Measurements from ENCODE around the gene H2BK1.

H2BK1 gene

GRCh38 chr7:151223728-151224127 is 13.4 kb upstream of the H2BK1 start:
- TF ChIP-seq CTCF (conservative IDR thresholded peaks at IDR 0.05; ENCODE audit: low read depth, low read length), result peak; percentile 4
- no peak for DNase-seq (ENCODE audit: low read depth)
- no peak overlapping the region for H3K4me3 ChIP-seq (ENCODE audit: low read depth, low read length)

GRCh38 chr7:151218170-151218569 is 7.9 kb upstream of the H2BK1 start:
- DNase-seq (ENCODE audit: low read depth), result no peak
- no peak for TF ChIP-seq CTCF (conservative IDR thresholded peaks at IDR 0.05; ENCODE audit: low read depth, low read length)

GRCh38 chr7:151215396-151215795 is 5.1 kb upstream of the H2BK1 start:
- no peak overlapping the region for H3K4me3 ChIP-seq (ENCODE audit: low read depth, low read length)
- DNase-seq (ENCODE audit: low read depth), result no peak
- no peak for TF ChIP-seq CTCF (conservative IDR thresholded peaks at IDR 0.05; ENCODE audit: low read depth, low read length)

More at GRCh38 chr7:151218170-151218569, 7.9 kb upstream of the H2BK1 start:
- no peak overlapping the region for H3K4me3 ChIP-seq (ENCODE audit: low read depth, low read length)

- DNase-seq (ENCODE audit: low read depth), result no peak
- H3K4me3 ChIP-seq (ENCODE audit: low read depth, low read length), result no peak overlapping the region
- TF ChIP-seq CTCF (conservative IDR thresholded peaks at IDR 0.05; ENCODE audit: low read depth, low read length), result no peak
Measured at GRCh38 chr7:151213826-151214225, 3.5 kb upstream of the H2BK1 start.

DNA sequence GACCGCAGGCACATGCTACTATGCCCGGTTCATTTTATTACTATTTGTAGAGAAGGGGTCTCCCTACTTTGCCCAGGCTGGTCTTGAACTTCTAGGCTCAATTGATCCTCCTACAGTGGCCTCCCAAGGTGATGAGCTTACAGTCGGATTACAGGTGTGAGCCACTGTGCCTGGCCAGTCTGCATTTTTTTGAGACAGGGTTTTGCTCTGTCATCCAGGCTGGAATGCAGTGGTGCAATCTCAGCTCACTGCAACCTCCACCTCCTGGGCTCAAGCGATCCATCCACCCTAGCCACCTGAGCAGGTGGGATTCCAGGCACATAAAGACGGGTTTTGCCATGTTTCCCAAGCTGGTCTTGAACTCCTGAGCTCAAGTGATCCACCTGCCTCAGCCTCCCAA is 2.3 kb upstream of the H2BK1 start:
- no peak overlapping the region for H3K4me3 ChIP-seq (ENCODE audit: low read depth, low read length)
- no peak for TF ChIP-seq CTCF (conservative IDR thresholded peaks at IDR 0.05; ENCODE audit: low read depth, low read length)
- no peak for DNase-seq (ENCODE audit: low read depth)

DNA sequence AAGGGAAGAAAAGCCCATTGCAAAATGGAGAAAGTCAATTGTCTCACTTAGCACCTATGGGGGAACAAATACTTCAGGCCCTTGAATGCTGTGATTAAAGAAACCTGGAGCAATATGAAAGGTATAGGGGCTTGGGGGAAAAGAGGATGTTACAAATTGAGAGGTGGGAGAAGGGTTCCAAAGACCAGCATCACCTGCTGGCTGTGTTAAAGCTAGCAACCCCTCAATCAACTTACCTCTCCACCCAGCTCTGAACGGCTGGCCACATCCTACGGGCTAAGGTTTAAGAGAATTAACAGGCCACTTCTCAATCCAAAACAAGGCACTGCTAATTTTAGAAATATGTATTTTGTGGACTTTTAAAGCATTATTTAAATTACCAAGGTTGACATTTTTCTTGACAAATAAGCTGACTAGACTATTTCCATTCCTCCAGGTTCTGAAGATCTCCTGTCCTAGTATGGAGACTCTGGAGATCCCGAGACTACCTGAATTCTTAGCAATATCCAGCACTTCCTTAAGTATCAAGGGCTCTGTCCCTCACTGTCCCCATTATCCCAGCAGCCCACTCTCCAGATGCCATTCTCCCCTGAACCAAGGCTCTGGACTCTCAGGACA is 976 bp upstream of the H2BK1 start:
- DNase-seq (ENCODE audit: low read depth), result no peak
- no peak overlapping the region for H3K4me3 ChIP-seq (ENCODE audit: low read depth, low read length)
- no peak for TF ChIP-seq CTCF (conservative IDR thresholded peaks at IDR 0.05; ENCODE audit: low read depth, low read length)

GRCh38 chr7:151209588-151209987 is 700 bp downstream of the H2BK1 start:
- no peak for DNase-seq (ENCODE audit: low read depth)
- H3K4me3 ChIP-seq (ENCODE audit: low read depth, low read length), result no peak overlapping the region
- TF ChIP-seq CTCF (conservative IDR thresholded peaks at IDR 0.05; ENCODE audit: low read depth, low read length), result no peak
